NCI-H446 treated with DMSO at 0.1 percent for 48 hours (cell line): Measurements from ENCODE around the gene TBC1D23.
A peak's percentile ranks its signal among the peaks of the same experiment; 100 is the strongest.
"Not testable (repeated sequence)": the region's sequence is repeated elsewhere in the genome, so short reads cannot be mapped to it uniquely, and the experiment has no call there.

ENCODE experiments used
- DNase-seq: peaks from one replicate; lab custom pipeline; 2025; lab: John Stamatoyannopoulos, UW

The TBC1D23 gene

GRCh38 chr3:100299016-100299415 lies 38.2 kb downstream of the TBC1D23 start:
- no peak for DNase-seq

GRCh38 chr3:100306695-100307094 lies 45.9 kb downstream of the TBC1D23 start:
- DNase-seq = no peak

GRCh38 chr3:100310355-100310965 lies 49.7 kb downstream of the TBC1D23 start:
- DNase-seq = no peak

- DNase-seq = no peak
These were observed 50.2 kb downstream of the TBC1D23 start for GRCh38 chr3:100311011-100311410.

- peak; percentile 14 for DNase-seq
These were observed 55.9 kb downstream of the TBC1D23 start for GRCh38 chr3:100316641-100317069.

GRCh38 chr3:100317912-100318311 lies 57.1 kb downstream of the TBC1D23 start:
- no peak for DNase-seq

GRCh38 chr3:100319951-100320350 lies 59.2 kb downstream of the TBC1D23 start:
- DNase-seq = no peak

GRCh38 chr3:100324044-100324443 lies 63.3 kb downstream of the TBC1D23 start:
- DNase-seq = no peak

GRCh38 chr3:100325827-100326226 lies 65.0 kb downstream of the TBC1D23 start:
- no peak for DNase-seq

GRCh38 chr3:100327377-100327776 lies 66.6 kb downstream of the TBC1D23 start:
- DNase-seq = not testable (repeated sequence)

- DNase-seq = no peak
These were observed 69.2 kb downstream of the TBC1D23 start for GRCh38 chr3:100329800-100330489.

- DNase-seq = no peak
These were observed 69.9 kb downstream of the TBC1D23 start for GRCh38 chr3:100330651-100331050.

- DNase-seq = no peak
These were observed 70.9 kb downstream of the TBC1D23 start for GRCh38 chr3:100331660-100332059.

- DNase-seq = no peak
These were observed 72.3 kb downstream of the TBC1D23 start for GRCh38 chr3:100333051-100333450.

GRCh38 chr3:100333970-100334487 lies 73.2 kb downstream of the TBC1D23 start:
- DNase-seq = no peak

- DNase-seq = peak; percentile 36
These were observed 73.9 kb downstream of the TBC1D23 start, which contains the start of gene NIT2 for GRCh38 chr3:100334488-100335351. NIT2 (plus strand) TSS chr3:100334757; CDS start chr3:100334792, 35 bp downstream.

- DNase-seq = no peak
These were observed 74.6 kb downstream of the TBC1D23 start for GRCh38 chr3:100335434-100335833.

- not testable (repeated sequence) for DNase-seq
These were observed 75.4 kb downstream of the TBC1D23 start for GRCh38 chr3:100336229-100336628.

GRCh38 chr3:100338911-100339310 lies 78.1 kb downstream of the TBC1D23 start:
- DNase-seq = no peak

GRCh38 chr3:100339786-100340185 lies 79.0 kb downstream of the TBC1D23 start:
- DNase-seq = no peak

GRCh38 chr3:100340527-100340926 lies 79.7 kb downstream of the TBC1D23 start:
- no peak for DNase-seq

- no peak for DNase-seq
These were observed 87.9 kb downstream of the TBC1D23 start for GRCh38 chr3:100348727-100349126.
